Lung microvascular endothelial cell (primary cell): ENCODE results near the gene G6PC3. TPM values are rescaled to one million over a fixed set of nuclear protein-coding genes. Genes with fewer than 3 reads are reported as not detected.
"Not testable (repeated sequence)": the region's sequence is repeated elsewhere in the genome, so short reads cannot be mapped to it uniquely, and the experiment has no call there.

Experiments
- DNase-seq, 2 donors: peaks; one replicate each; pipeline versions ENCODE4 v3.0.0 to v3.0.0-alpha.2; 2010; ENCODE audit warnings: low read depth in 2 of 2
- total RNA-seq: library from RNA; depleted of rRNA; stranded (reverse); fragments of >200 nt; gene quantifications from 2 replicates; pipeline ENCODE4 v1.2.1, GENCODE V29; 2014

Gene G6PC3
- total RNA-seq, 1 donor from 2014 or later = 25.2 TPM

DNA sequence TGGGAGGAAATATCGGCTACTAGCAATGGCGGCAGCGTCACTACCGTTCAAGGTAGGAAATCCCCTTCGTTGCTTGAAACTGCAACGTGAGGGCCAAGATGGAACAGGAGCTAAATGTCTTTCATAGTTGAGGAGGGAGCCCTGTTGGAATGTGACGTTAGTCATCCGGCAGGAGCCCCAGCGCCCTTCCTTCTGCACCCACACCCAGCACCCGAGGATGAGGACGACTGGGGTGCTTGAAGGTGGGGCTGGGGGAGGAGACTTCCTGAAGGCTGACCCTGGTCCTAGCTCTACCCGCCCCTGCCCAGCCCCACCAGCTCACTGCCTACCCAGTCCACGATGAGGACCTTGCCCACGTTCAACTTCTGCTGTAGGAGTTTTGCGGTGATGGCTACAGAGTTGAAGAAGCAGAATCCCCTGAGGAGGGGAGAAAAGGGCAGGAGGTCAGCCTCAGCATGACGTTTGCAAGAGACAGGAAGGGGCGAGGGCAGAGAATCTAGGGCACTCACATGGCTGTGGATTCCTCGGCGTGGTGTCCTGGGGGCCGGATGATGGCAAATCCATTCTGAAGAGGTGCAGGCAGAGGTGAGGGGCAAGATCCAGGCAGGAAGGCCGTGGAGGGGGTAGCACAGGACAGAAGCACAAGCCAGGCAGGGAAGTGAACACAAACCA, 11.9 kb downstream of the G6PC3 start:
- no peak for DNase-seq

DNA sequence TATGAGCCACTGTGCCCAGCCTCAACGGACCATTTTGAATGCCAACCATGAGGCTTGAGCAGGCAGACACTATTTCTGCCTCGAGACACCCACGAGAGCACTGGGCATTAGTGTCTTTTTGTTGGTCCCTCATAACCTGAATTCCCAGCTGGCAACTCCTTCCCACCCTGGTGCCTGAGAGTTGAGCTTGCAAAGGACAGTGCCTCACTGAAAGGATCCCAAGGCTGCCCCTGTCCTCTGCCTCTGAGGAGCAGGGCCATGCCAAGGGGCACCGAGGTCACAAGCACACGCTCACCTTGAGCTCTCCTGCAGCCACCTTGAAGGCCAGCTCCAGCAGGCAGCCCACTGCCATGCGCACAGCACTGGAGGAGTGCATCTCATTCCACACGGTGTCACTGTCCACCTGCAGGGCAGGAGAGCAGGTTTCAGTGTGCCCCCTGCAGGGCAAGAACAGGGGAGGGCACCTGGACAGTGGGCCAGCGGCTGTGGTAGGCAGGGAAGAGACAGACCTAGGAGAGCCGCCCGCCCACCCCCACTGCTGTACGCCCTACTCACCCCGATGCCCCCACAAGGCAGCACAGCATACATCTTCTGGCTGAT, 12.8 kb downstream of the G6PC3 start:
- peak; percentile 28 to 65 for DNase-seq

DNA sequence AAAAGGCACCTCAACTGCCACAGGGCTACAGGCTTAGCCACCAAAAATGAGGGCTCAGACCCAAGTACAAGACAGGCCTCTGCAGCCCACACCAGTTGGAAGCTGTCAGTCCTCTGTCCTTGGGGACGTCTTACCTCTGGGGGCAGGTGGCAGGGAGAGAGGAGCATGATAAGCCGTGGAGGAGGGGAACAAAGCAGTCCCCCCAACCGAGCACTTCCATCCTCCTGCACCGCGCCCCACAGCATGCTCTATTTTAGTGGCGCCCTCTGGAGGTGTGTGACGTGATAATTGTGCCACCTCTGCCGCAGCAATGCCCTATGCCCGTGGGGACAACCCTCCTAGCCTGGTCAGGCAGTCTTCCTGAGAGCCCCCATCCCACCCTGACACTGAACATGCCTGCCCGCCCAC, 13.6 kb downstream of the G6PC3 start:
- DNase-seq = peak in 1 of 2 donors; percentile 31

DNA sequence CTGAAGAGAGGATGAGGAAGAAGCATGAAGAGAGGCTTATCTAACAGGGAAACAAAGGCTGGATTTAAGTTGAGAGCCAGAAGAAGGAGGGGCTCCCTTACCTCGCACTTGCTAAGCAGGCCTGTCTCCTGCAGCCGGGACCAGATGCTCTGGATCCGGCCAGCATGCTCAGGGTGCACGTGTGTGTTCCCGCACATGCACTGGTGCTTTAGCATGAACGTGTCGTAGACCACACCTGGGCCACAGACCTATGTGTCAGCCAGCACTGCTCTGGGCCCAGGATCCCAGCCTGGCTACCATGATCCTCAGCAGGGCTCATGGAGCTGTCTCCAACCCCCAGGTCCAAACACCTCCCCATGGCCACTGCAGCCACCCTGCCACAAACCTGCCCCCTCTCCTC, 14.4 kb downstream of the G6PC3 start:
- DNase-seq = no peak

GRCh38 chr17:44085908-44086307, 15.4 kb downstream of the G6PC3 start:
- DNase-seq = no peak

- peak; percentile 76 to 80 for DNase-seq
Observed at GRCh38 chr17:44086364-44087311, 16.1 kb downstream of the G6PC3 start.

DNA sequence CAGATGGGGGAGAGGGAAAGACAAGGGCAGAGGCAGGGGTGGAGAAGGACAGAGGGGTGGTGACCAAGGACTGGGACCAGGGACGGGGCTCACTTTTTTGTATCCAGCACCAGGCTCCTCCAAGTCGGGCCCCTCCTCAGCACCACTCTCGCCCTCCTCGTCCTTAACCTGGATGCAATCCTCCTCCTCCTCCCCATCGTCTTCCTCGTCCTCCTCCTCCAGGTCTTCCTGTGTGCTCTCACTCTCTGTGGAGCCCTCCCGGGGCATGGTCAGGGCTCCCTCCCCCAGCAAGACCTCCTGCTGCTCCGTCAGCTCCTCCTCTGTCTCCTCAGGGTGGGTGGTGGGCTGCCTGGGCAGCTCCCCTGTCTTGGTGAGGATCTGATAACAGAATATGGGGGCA, 16.8 kb downstream of the G6PC3 start:
- DNase-seq = no peak

- no peak for DNase-seq
Observed at GRCh38 chr17:44088254-44088653, 17.7 kb downstream of the G6PC3 start.

- DNase-seq = no peak
Observed at GRCh38 chr17:44091200-44091997, 20.9 kb downstream of the G6PC3 start.

DNA sequence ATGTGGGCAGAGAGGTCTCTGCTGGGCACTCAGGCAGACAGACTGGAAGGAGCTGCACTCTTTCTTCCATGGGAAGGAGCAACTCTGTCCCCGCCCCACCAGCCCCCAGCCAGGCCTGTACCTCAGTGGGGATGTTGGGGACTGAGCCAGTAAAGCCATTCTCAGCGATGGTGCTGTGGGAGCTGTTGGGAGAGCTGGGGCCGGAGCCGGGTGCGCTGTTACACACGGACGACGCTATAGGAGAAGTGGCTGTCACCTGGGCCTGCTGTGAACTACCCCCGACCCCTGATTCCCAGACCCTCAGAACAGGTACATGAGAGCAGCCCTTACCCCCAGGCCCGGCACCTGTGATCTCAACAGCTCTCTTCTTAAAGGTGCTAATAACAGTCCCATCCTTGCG, 21.5 kb downstream of the G6PC3 start:
- no peak for DNase-seq

DNA sequence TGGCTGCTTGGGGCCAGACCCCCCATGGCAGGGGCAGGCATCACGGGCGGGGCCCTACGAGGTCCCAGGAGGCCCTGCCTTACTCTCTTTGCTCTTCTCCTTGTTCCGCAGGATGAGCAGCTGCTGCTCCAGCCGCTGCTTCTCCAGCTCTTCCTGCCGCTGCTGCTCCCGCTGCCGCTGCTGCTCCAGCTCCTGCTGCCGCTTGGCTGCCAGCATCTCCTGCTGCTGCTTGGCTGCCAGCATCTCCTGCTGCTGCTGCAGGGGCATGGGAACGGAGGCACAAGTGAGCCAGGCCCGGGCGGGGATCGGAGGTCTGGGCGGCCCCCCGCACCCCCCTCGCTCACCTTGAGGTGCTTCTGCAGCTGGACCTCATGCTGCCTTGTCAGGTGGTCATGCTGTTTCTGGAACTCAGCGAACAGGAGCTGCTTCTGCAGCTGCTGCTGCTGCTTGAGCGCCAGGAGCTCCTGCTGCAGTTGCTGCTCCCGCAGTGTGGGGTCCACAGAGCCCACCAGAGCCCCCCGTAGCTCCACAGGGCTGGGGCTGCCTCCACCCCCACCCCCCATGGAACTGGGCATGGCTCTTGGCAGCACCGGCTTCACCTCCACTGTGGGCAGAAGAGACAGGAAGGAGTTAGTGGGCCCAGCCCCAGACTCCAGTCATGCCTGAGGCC, 22.8 kb downstream of the G6PC3 start:
- DNase-seq = no peak

- no peak for DNase-seq
Observed at GRCh38 chr17:44094701-44095387, 24.3 kb downstream of the G6PC3 start.

- no peak for DNase-seq
Observed at GRCh38 chr17:44095388-44095646, 24.8 kb downstream of the G6PC3 start.

- DNase-seq = peak; percentile 94 to 96
Observed at GRCh38 chr17:44095647-44096496, 25.3 kb downstream of the G6PC3 start.

GRCh38 chr17:44097110-44097958, 26.8 kb downstream of the G6PC3 start:
- DNase-seq = peak in 1 of 2 donors; percentile 36

DNA sequence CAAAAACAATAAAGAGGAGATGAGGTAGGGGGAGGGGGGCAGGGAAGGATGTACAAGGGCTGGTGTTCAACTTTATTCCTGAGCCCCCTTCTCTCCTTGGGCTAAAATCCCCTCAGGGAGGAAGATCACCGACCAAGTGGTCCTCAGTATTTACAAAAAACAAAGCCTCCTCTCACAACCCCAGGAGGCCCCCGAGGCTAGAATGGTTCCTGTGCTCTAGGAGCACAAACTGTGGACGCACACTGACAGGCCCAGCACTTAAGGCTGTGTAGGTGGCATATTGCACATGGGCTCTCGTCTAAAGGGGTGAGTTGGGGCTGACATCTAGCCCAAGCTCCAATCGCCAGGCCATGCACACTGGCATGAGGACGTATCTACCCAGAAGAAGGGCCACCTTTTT, 31.3 kb downstream of the G6PC3 start:
- DNase-seq = not testable (repeated sequence)

DNA sequence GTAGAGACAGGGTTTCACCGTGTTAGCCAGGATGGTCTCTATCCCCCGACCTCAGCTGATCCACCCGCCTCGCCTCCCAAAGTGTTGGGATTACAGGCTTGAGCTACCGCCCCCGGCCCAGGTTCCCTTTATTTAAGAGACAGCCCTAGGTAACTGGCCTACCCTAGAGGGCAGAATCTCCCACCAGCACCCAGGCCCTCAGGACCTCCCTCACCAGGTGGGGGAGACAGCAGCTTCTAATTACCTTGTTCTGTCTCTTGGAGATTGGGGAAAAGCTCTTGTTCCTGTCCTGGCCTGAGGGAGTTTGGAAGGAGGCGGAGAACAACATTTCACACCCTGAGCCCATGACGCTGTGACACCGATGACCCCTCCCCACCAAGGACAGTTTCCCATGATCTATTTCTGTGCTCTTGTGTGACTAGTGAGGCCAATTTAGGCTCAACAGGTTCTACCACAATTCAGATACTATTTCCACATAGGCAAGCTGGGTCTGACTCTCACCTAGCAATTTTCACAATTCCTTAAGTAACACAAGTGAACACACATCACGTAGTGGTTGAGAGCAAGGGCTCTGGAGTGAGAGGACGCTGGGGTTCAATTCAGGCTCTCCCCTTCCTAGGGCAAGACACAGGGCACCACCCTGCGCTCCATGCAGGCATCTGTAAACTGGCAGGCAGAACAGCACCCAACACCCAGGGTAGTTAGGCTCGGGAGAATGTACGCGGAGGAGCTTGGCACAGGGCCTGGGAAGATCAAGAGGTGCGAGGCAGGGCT, 32.5 kb downstream of the G6PC3 start:
- no peak for DNase-seq

DNA sequence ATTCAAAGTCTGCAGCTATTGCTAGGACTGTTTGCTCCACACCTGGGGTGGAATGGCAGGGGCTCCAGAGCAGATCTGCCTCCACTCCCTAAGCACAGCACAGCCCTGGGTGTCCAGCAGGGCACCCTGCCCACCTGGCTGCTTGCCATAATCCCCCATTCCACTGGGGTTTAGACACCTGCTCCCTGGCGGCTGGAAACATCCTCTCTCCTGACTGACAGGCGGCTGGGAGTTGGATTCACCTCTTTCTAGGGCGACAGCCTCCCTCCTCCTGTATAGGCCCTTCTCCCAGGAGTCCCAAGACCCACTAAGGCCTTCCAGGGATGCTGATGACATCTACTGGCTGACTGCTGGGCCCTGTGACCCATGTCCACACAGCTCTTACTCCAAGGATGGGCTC, 34.9 kb downstream of the G6PC3 start:
- DNase-seq = no peak
